ENCODE results near the gene DYSF.

DYSF gene

GRCh38 chr2:71552861-71553301, 99.5 kb downstream of the DYSF start:
- no peak for DNase-seq (ENCODE audit: low spot score)

- DNase-seq (ENCODE audit: low spot score), result no peak
These were observed 100.8 kb downstream of the DYSF start for GRCh38 chr2:71554028-71554705.

- DNase-seq (ENCODE audit: low spot score), result no peak
These were observed 101.3 kb downstream of the DYSF start for GRCh38 chr2:71554706-71555056.

- DNase-seq (ENCODE audit: low spot score), result no peak
These were observed 102.6 kb downstream of the DYSF start for GRCh38 chr2:71555798-71556454.

- DNase-seq (ENCODE audit: low spot score), result no peak
These were observed 103.4 kb downstream of the DYSF start for GRCh38 chr2:71556692-71557250.

GRCh38 chr2:71557321-71557720, 104.0 kb downstream of the DYSF start:
- DNase-seq (ENCODE audit: low spot score), result no peak

GRCh38 chr2:71558300-71559051, 105.1 kb downstream of the DYSF start:
- no peak for DNase-seq (ENCODE audit: low spot score)

GRCh38 chr2:71559080-71559827, 105.9 kb downstream of the DYSF start:
- DNase-seq (ENCODE audit: low spot score), result no peak

GRCh38 chr2:71559828-71560637, 106.7 kb downstream of the DYSF start:
- no peak for DNase-seq (ENCODE audit: low spot score)

- DNase-seq (ENCODE audit: low spot score), result no peak
These were observed 107.3 kb downstream of the DYSF start for GRCh38 chr2:71560638-71561011.

GRCh38 chr2:71561441-71562267, 108.3 kb downstream of the DYSF start:
- DNase-seq (ENCODE audit: low spot score), result no peak

- DNase-seq (ENCODE audit: low spot score), result no peak
These were observed 109.2 kb downstream of the DYSF start for GRCh38 chr2:71562518-71562917.

- no peak for DNase-seq (ENCODE audit: low spot score)
These were observed 110.5 kb downstream of the DYSF start for GRCh38 chr2:71563872-71564271.

GRCh38 chr2:71564361-71564760, 111.0 kb downstream of the DYSF start:
- DNase-seq (ENCODE audit: low spot score), result no peak

- no peak for DNase-seq (ENCODE audit: low spot score)
These were observed 111.4 kb downstream of the DYSF start for GRCh38 chr2:71564790-71565189.

GRCh38 chr2:71566372-71566771, 113.0 kb downstream of the DYSF start:
- DNase-seq (ENCODE audit: low spot score), result no peak

- DNase-seq (ENCODE audit: low spot score), result no peak
These were observed 114.3 kb downstream of the DYSF start for GRCh38 chr2:71567625-71568024.

- no peak for DNase-seq (ENCODE audit: low spot score)
These were observed 114.7 kb downstream of the DYSF start for GRCh38 chr2:71568103-71568502.

GRCh38 chr2:71570511-71570910, 117.2 kb downstream of the DYSF start:
- no peak for DNase-seq (ENCODE audit: low spot score)

- DNase-seq (ENCODE audit: low spot score), result no peak
These were observed 117.6 kb downstream of the DYSF start for GRCh38 chr2:71570951-71571460.

Measured in kidney capillary endothelial cell (primary cell).